Rectal smooth muscle tissue (tissue), 1 donor: ENCODE results near the gene TTC23.

Source experiments
- H3K27ac ChIP-seq: one replicate; pipeline ENCODE4 v1.7.0; 2013; ENCODE audit warnings: low read depth, low read length, inconsistent platforms
- H3K27me3 ChIP-seq: one replicate; pipeline ENCODE4 v1.7.0; 2013; ENCODE audit warnings: low read length; ENCODE audit not compliant: control insufficient read depth, insufficient read depth
- H3K36me3 ChIP-seq: one replicate; pipeline ENCODE4 v1.7.0; 2013; ENCODE audit warnings: low read length; ENCODE audit not compliant: control insufficient read depth, insufficient read depth
- H3K4me1 ChIP-seq: one replicate; pipeline ENCODE4 v1.7.0; 2013; ENCODE audit warnings: low read length; ENCODE audit not compliant: control insufficient read depth, insufficient read depth
- H3K4me3 ChIP-seq: one replicate; pipeline ENCODE4 v1.7.0; 2013; ENCODE audit warnings: low read length
- H3K9ac ChIP-seq: one replicate; pipeline ENCODE4 v1.7.0; 2013; ENCODE audit warnings: low read length

The TTC23 gene

GRCh38 chr15:99125061-99125891 lies 124.1 kb downstream of the TTC23 start:
- Histone ChIP-seq H3K9ac (no peak overlapping the region), H3K27me3 (no peaks in the 10 kb centered on the region), H3K4me3 (peak overlapping the region; percentile 2), H3K36me3 (peaks cover 10% of the 10 kb centered on the region), H3K27ac (peak overlapping the region; percentile 96), H3K4me1 (peaks cover 72% of the 10 kb centered on the region)

- H3K4me3 ChIP-seq, result peak overlapping the region; percentile 2
Observed at GRCh38 chr15:99124641-99125040, 124.7 kb downstream of the TTC23 start.

GRCh38 chr15:99123713-99124451 lies 125.5 kb downstream of the TTC23 start:
- H3K36me3 ChIP-seq, result peaks cover 6% of the 10 kb centered on the region
- peaks cover 76% of the 10 kb centered on the region for H3K4me1 ChIP-seq
- H3K9ac ChIP-seq, result no peak overlapping the region
- H3K4me3 ChIP-seq, result peak overlapping the region; percentile 2
- peak overlapping the region; percentile 96 for H3K27ac ChIP-seq
- H3K27me3 ChIP-seq, result no peaks in the 10 kb centered on the region

More at GRCh38 chr15:99124641-99125040, 124.7 kb downstream of the TTC23 start:
- Histone ChIP-seq H3K27me3 (no peaks in the 10 kb centered on the region), H3K27ac (peak overlapping the region; percentile 96), H3K36me3 (peaks cover 6% of the 10 kb centered on the region), H3K4me1 (peaks cover 72% of the 10 kb centered on the region), H3K9ac (no peak overlapping the region)

GRCh38 chr15:99122831-99123712 lies 126.3 kb downstream of the TTC23 start:
- Histone ChIP-seq H3K27ac (peak overlapping the region; percentile 96), H3K4me3 (peak overlapping the region; percentile 34), H3K4me1 (peaks cover 83% of the 10 kb centered on the region), H3K9ac (no peak overlapping the region), H3K27me3 (no peaks in the 10 kb centered on the region), H3K36me3 (peaks cover 6% of the 10 kb centered on the region)

- Histone ChIP-seq H3K27me3 (no peaks in the 10 kb centered on the region), H3K9ac (no peak overlapping the region), H3K4me1 (peaks cover 87% of the 10 kb centered on the region), H3K4me3 (no peak overlapping the region), H3K27ac (peak overlapping the region; percentile 96), H3K36me3 (peaks cover 3% of the 10 kb centered on the region)
Observed at GRCh38 chr15:99121691-99122410, 127.5 kb downstream of the TTC23 start.

GRCh38 chr15:99121207-99121606 lies 128.2 kb downstream of the TTC23 start:
- H3K4me3 ChIP-seq, result no peak overlapping the region
- no peaks in the 10 kb centered on the region for H3K36me3 ChIP-seq
- no peak overlapping the region for H3K9ac ChIP-seq
- H3K4me1 ChIP-seq, result peaks cover 87% of the 10 kb centered on the region
- H3K27me3 ChIP-seq, result no peaks in the 10 kb centered on the region
- H3K27ac ChIP-seq, result peak overlapping the region; percentile 96

GRCh38 chr15:99120050-99120777 lies 129.2 kb downstream of the TTC23 start:
- H3K9ac ChIP-seq, result peak overlapping the region; percentile 4
- H3K36me3 ChIP-seq, result peaks cover 2% of the 10 kb centered on the region
- peaks cover 78% of the 10 kb centered on the region for H3K4me1 ChIP-seq
- no peak overlapping the region for H3K4me3 ChIP-seq
- H3K27ac ChIP-seq, result peak overlapping the region; percentile 96
- no peaks in the 10 kb centered on the region for H3K27me3 ChIP-seq

- Histone ChIP-seq H3K27ac (peak overlapping the region; percentile 96), H3K36me3 (peaks cover 2% of the 10 kb centered on the region), H3K4me1 (peaks cover 77% of the 10 kb centered on the region), H3K27me3 (no peaks in the 10 kb centered on the region), H3K9ac (no peak overlapping the region), H3K4me3 (no peak overlapping the region)
Observed at GRCh38 chr15:99118801-99119546, 130.4 kb downstream of the TTC23 start.

- peaks cover 79% of the 10 kb centered on the region for H3K4me1 ChIP-seq
- no peak overlapping the region for H3K4me3 ChIP-seq
- H3K9ac ChIP-seq, result no peak overlapping the region
- no peaks in the 10 kb centered on the region for H3K27me3 ChIP-seq
- H3K36me3 ChIP-seq, result peaks cover 2% of the 10 kb centered on the region
- peak overlapping the region; percentile 74 for H3K27ac ChIP-seq
Observed at GRCh38 chr15:99118258-99118632, 131.1 kb downstream of the TTC23 start.

- H3K27ac ChIP-seq, result peak overlapping the region; percentile 74
Observed at GRCh38 chr15:99117563-99118257, 131.7 kb downstream of the TTC23 start.

More at GRCh38 chr15:99117563-99118257, 131.7 kb downstream of the TTC23 start:
- Histone ChIP-seq H3K9ac (no peak overlapping the region), H3K27me3 (no peaks in the 10 kb centered on the region), H3K36me3 (peaks cover 2% of the 10 kb centered on the region), H3K4me3 (no peak overlapping the region), H3K4me1 (peaks cover 74% of the 10 kb centered on the region)
